DND-41 (cell line): ENCODE results near the gene SLC12A7.

Source experiments
- ATAC-seq: fragments of 200-7000 bp; cut with Tn5 transposase; 3 replicates; pipeline ENCODE4 v1.9.1; 2021; ENCODE audit warnings: low read depth; ENCODE audit not compliant: insufficient read depth
- DNase-seq: peaks from one replicate; pipeline ENCODE4 v3.0.0-alpha.2; 2020
- H2AFZ ChIP-seq: 2 replicates; pipeline ENCODE4 v1.6.0; 2012; ENCODE audit warnings: low read depth, low read length
- H3K27ac ChIP-seq: 2 replicates; pipeline ENCODE4 v1.5.1; 2012; ENCODE audit warnings: low read length, inconsistent platforms
- H3K27me3 ChIP-seq: fragments of 200-600 bp; sonication (generic); 2 replicates; pipeline ENCODE4 v1.6.0; 2012; ENCODE audit warnings: low read length, mild to moderate bottlenecking, inconsistent platforms; ENCODE audit not compliant: insufficient read depth, poor library complexity
- H3K36me3 ChIP-seq: 2 replicates; pipeline ENCODE4 v1.5.1; 2012; ENCODE audit warnings: low read length, inconsistent platforms; ENCODE audit not compliant: insufficient read depth
- H3K4me1 ChIP-seq: 2 replicates; pipeline ENCODE4 v1.5.1; 2012; ENCODE audit warnings: mild to moderate bottlenecking, low read length; ENCODE audit not compliant: insufficient read depth
- H3K4me2 ChIP-seq: 2 replicates; pipeline ENCODE4 v1.6.0; 2012; ENCODE audit warnings: mild to moderate bottlenecking, moderate library complexity, low read length, inconsistent platforms; ENCODE audit not compliant: insufficient read depth
- H3K4me3 ChIP-seq, 2 experiments: fragments of 200-600 bp in 1 of 2; shearing (Covaris generic) in 1 of 2; 2 replicates each; pipeline ENCODE4 v1.5.1; 2012 to 2016; ENCODE audit warnings: inconsistent platforms in 2 of 2, low read length in 2 of 2, mild to moderate bottlenecking in 2 of 2, low read depth in 1 of 2, moderate library complexity in 1 of 2
- H3K79me2 ChIP-seq: 2 replicates; pipeline ENCODE4 v1.6.0; 2012; ENCODE audit warnings: low read length, inconsistent platforms; ENCODE audit not compliant: insufficient read depth
- H3K9ac ChIP-seq: 2 replicates; pipeline ENCODE4 v1.6.0; 2012; ENCODE audit warnings: low read depth, mild to moderate bottlenecking, inconsistent platforms, low read length, moderate library complexity
- H3K9me3 ChIP-seq: 2 replicates; pipeline ENCODE4 v1.5.1; 2012; ENCODE audit warnings: low read length, moderate library complexity, mild to moderate bottlenecking, inconsistent platforms; ENCODE audit not compliant: insufficient read depth, severe bottlenecking
- H4K20me1 ChIP-seq: 2 replicates; pipeline ENCODE4 v1.6.0; 2012; ENCODE audit warnings: low read length; ENCODE audit not compliant: insufficient read depth
- CTCF ChIP-seq: IDR thresholded peaks from 2 replicates; pipeline ENCODE4 v1.5.1; 2012; ENCODE audit warnings: borderline replicate concordance, low read length, moderate library complexity, mild to moderate bottlenecking; ENCODE audit not compliant: poor library complexity, severe bottlenecking; ENCODE audit errors: extremely low read depth
- EZH2 ChIP-seq: IDR thresholded peaks from 3 replicates; pipeline ENCODE4 v1.6.1; 2012; ENCODE audit warnings: borderline replicate concordance, low read depth, mild to moderate bottlenecking, moderate library complexity, low read length, inconsistent platforms; ENCODE audit not compliant: severe bottlenecking

The SLC12A7 gene

GRCh38 chr5:1034421-1034905 is 77.4 kb downstream of the SLC12A7 start:
- no peak for DNase-seq
- peaks cover 5% of the 10 kb centered on the region for H3K9me3 ChIP-seq
- H4K20me1 ChIP-seq = peaks cover 36% of the 10 kb centered on the region
- H3K36me3 ChIP-seq = peaks cover 62% of the 10 kb centered on the region
- H3K4me2 ChIP-seq = no peak overlapping the region
- H3K9ac ChIP-seq = no peak overlapping the region
- ATAC-seq = no peak
- no peak overlapping the region for H3K27ac ChIP-seq
- H2AFZ ChIP-seq = no peak overlapping the region
- H3K4me3 ChIP-seq = no peak overlapping the region
- no peaks in the 10 kb centered on the region for H3K27me3 ChIP-seq
- H3K4me1 ChIP-seq = no peaks in the 10 kb centered on the region
- H3K79me2 ChIP-seq = peaks cover 14% of the 10 kb centered on the region; the same call in 1 of the 2 replicates
- TF ChIP-seq CTCF (no peak), EZH2 (no peak)

- H3K4me1 ChIP-seq = no peaks in the 10 kb centered on the region
- no peak overlapping the region for H3K4me3 ChIP-seq
- H3K27ac ChIP-seq = no peak overlapping the region
- H3K36me3 ChIP-seq = peaks cover 57% of the 10 kb centered on the region
- H3K9ac ChIP-seq = no peak overlapping the region
- no peak overlapping the region for H2AFZ ChIP-seq
- H3K4me2 ChIP-seq = no peak overlapping the region
- TF ChIP-seq CTCF = no peak
- H3K9me3 ChIP-seq = peaks cover under 1% of the 10 kb centered on the region
- H4K20me1 ChIP-seq = peaks cover 40% of the 10 kb centered on the region
- no peaks in the 10 kb centered on the region for H3K27me3 ChIP-seq
- H3K79me2 ChIP-seq = peaks cover 19% of the 10 kb centered on the region; the same call in 1 of the 2 replicates
- no peak for DNase-seq
- no peak for ATAC-seq
These were observed 78.0 kb downstream of the SLC12A7 start for GRCh38 chr5:1033606-1034420.

GRCh38 chr5:1033178-1033577 is 78.7 kb downstream of the SLC12A7 start:
- no peak overlapping the region for H3K9ac ChIP-seq
- H2AFZ ChIP-seq = no peak overlapping the region
- H3K9me3 ChIP-seq = no peaks in the 10 kb centered on the region
- no peak for DNase-seq
- no peak for TF ChIP-seq EZH2
- no peak overlapping the region for H3K27ac ChIP-seq
- H4K20me1 ChIP-seq = peaks cover 46% of the 10 kb centered on the region
- peaks cover 51% of the 10 kb centered on the region for H3K36me3 ChIP-seq
- H3K4me3 ChIP-seq = no peak overlapping the region
- ATAC-seq = no peak
- H3K27me3 ChIP-seq = no peaks in the 10 kb centered on the region
- H3K4me2 ChIP-seq = no peak overlapping the region
- peaks cover 24% of the 10 kb centered on the region; the same call in 1 of the 2 replicates for H3K79me2 ChIP-seq
- no peaks in the 10 kb centered on the region for H3K4me1 ChIP-seq

- H3K9ac ChIP-seq = no peak overlapping the region
- H3K4me1 ChIP-seq = no peaks in the 10 kb centered on the region
- H2AFZ ChIP-seq = no peak overlapping the region
- no peak for ATAC-seq
- no peak overlapping the region for H3K4me2 ChIP-seq
- H3K9me3 ChIP-seq = no peaks in the 10 kb centered on the region
- no peak overlapping the region for H3K4me3 ChIP-seq
- TF ChIP-seq CTCF = no peak
- no peaks in the 10 kb centered on the region for H3K27me3 ChIP-seq
- peaks cover 29% of the 10 kb centered on the region; the same call in 1 of the 2 replicates for H3K79me2 ChIP-seq
- peaks cover 45% of the 10 kb centered on the region for H3K36me3 ChIP-seq
- no peak overlapping the region for H3K27ac ChIP-seq
- peaks cover 51% of the 10 kb centered on the region for H4K20me1 ChIP-seq
- DNase-seq = no peak
These were observed 79.3 kb downstream of the SLC12A7 start for GRCh38 chr5:1032551-1033027.
